Pancreas (tissue), 10 donors: ENCODE measurements around the gene STIM2. TPM values are rescaled to one million over a fixed set of nuclear protein-coding genes. Genes with fewer than 3 reads are reported as not detected.
"Not testable (repeated sequence)": the region's sequence is repeated elsewhere in the genome, so short reads cannot be mapped to it uniquely, and the experiment has no call there.

ENCODE experiments used
- ATAC-seq, 4 donors: fragments of 200-7000 bp; cut with Tn5 transposase; one replicate each; pipeline versions ENCODE4 v1.8.0 to v1.9.1; 2020; ENCODE audit warnings: mild to moderate bottlenecking in 4 of 4, moderate library complexity in 4 of 4
- DNase-seq, 6 donors: peaks; one replicate each; pipeline ENCODE4 v3.0.0-alpha.2; 2020
- FAIRE-seq: peaks from 2 replicates; lab custom pipeline; 2012; peaks lifted over from hg19 to GRCh38; lab: Jason Lieb, UNC
- H3K27ac ChIP-seq, 4 donors: fragments of 200-600 bp; sonication (generic); 1 replicate in 3 of 4; 2 replicates in 1 of 4; pipeline versions ENCODE4 v1.5.0 to v1.8.0; 2020
- H3K27me3 ChIP-seq, 4 donors: fragments of 200-600 bp; one replicate each; pipeline ENCODE4 v1.8.0; 2021
- H3K36me3 ChIP-seq, 3 donors: fragments of 200-600 bp; sonication (generic) in 1 of 3; one replicate each; pipeline versions ENCODE4 v1.5.0 to v1.8.0; 2020 to 2021
- H3K4me1 ChIP-seq, 3 donors: fragments of 200-600 bp; one replicate each; pipeline ENCODE4 v1.8.0; 2021
- H3K4me3 ChIP-seq, 4 donors: fragments of 200-600 bp; sonication (generic) in 2 of 4; one replicate each; pipeline versions ENCODE4 v1.5.0 to v1.8.0; 2020 to 2021
- H3K9me3 ChIP-seq, 4 donors: fragments of 200-600 bp; one replicate each; pipeline ENCODE4 v1.8.0; 2021
- CTCF ChIP-seq, 4 donors: fragments of 200-600 bp; sonication (generic) in 3 of 4; IDR thresholded peaks; one replicate each; pipeline versions ENCODE4 v1.5.0 to v1.8.0; 2021; ENCODE audit warnings: antibody characterized with exemption in 4 of 4
- WGBS, 2 donors: extraction: QIAGEN DNeasy Blood & Tissue Kit; methylation state at CpG; one replicate each; pipeline ENCODE4 v1.1.7; 2013; 5-methylcytosine and 5-hydroxymethylcytosine counted together
- intact Hi-C, 3 donors: fragments of 100-400 bp; cut with DNase I; formaldehyde crosslinking; loops; one replicate each; pipeline versions ENCODE4 v1.11.1 to v1.14.2; 2022
- polyA plus RNA-seq, 2 donors: library from polyadenylated mRNA; stranded (reverse); fragments of 200-250 nt; gene quantifications; one replicate each; pipeline ENCODE4 v1.2.3, GENCODE V29; 2013
- total RNA-seq, 6 donors: library from RNA; stranded (reverse); fragmentation: NEBNext Ultra II Directional in 4 of 6; extraction: Animal tissue kit (Norgen Biotek cat#: 25700) in 4 of 6; gene quantifications; one replicate each; pipeline versions ENCODE4 v1.2.1 to v1.2.4, GENCODE V29; 2021 to 2023
- donor health status: healthy with polysubstance abuse.
- donor health status: DM: no; HTN: no; CAD: no; lungs with moderate emphysema.
- donor health status: DM: no; HTN: no; CAD: no.
- donor health status: control.
- donor health status: control.
- donor health status: Bipolar disorder and iron deficiency.
- donor health status: DM: yes; HTN: yes; CAD: no.
- donor health status: DM: no; HTN: no; CAD: no.
- donor health status: DM: no; HTN: no; CAD: no.
- donor health status: DM: yes; HTN: yes; CAD: no.

The STIM2 gene
- total and polyA plus RNA-seq, 8 donors: 7.6 to 18.7 (median 12.6) TPM

DNA sequence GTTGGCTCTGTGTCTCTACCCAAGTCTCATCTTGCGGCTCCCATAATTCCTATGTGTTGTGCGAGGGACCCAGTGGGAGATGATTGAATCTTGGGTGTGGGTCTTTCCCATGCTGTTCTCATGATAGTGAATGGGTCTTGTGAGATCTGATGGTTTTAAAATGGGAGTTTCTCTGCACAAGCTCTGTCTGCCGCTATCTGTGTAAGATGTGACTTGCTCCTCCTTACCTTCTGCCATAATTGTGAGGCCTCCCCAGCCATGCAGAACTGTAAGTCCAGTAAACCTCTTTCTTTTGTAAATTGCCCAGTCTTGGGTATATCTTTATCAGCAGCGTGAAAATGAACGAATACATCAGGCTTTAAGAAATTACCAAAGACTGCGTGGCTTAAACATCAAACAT, 31.2 kb downstream of the STIM2 start:
- FAIRE-seq (no peak), ATAC-seq (no peak), DNase-seq (no peak)
- Histone ChIP-seq H3K36me3 (no peaks in the 10 kb centered on the region), H3K4me1 (no peaks in the 10 kb centered on the region), H3K27me3 (no peaks in the 10 kb centered on the region), H3K4me3 (no peak overlapping the region), H3K9me3 (no peaks in the 10 kb centered on the region), H3K27ac (no peak overlapping the region)
- intact Hi-C loops: no loop called here
- 98% methylated on average over 6 of the region's 6 CpGs for WGBS, 2 donors
- no peak for TF ChIP-seq CTCF (IDR thresholded peaks at IDR 0.05)

DNA sequence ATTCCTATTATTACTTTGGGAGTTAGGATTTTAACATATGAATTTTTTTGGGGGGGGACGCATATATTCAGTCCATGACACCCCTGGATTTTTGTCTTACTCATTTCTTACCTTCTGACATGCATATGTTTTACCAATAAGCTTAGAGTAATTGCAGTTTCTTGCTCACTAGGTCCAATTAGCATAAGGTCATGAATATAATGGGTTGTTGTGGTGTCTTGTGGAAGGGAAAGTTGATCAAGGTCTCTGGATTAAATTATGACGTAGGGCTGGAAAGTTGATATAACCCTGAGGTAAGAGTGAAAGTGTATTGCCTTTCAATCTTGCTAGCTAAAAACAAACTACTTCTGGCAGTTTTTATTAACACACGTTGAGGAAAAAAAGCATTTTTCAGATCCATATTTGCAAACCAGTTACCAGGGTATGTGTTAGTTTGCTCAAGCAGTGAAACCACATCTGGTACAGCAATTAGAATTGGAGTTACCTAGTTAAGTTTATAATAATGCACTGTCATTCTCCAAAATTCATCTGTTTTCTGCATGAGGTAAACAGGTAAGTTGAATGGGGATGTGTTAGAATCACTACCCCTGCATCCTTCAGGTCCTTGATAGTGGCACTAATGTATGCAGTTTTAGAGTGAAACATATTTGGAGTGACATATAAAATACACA, 32.0 kb downstream of the STIM2 start:
- H3K27ac ChIP-seq: no peak overlapping the region
- DNase-seq: no peak
- FAIRE-seq: no peak
- TF ChIP-seq CTCF (IDR thresholded peaks at IDR 0.05): no peak
- H3K4me1 ChIP-seq: no peaks in the 10 kb centered on the region
- intact Hi-C loops: no loop called here
- H3K36me3 ChIP-seq: no peaks in the 10 kb centered on the region
- no peak for ATAC-seq
- H3K27me3 ChIP-seq: no peaks in the 10 kb centered on the region
- WGBS, 2 donors: 74 to 76% methylated on average over 3 of the region's 3 CpGs
- no peak overlapping the region for H3K4me3 ChIP-seq
- no peaks in the 10 kb centered on the region for H3K9me3 ChIP-seq

DNA sequence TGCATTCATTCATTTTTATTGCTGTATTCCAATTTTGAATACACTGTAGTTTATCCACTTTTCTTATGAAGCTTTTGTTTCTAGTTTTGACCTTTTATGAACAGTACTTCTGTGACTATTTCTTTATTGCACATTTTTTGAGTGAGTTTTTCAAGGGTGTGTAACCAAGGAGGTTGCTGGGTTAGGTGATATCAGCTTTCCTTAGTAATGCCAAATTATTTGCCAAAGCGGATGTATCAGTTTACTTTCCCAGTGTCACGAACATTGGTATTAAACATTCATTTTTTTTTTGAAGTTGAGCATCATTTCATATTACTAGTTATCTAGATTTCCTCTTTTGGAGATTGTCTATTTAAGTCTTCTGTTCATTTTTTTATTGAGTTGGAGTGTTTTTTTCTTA, 32.9 kb downstream of the STIM2 start:
- WGBS, 2 donors: 28 to 51% methylated on average over 2 of the region's 2 CpGs
- Histone ChIP-seq H3K9me3 (no peaks in the 10 kb centered on the region), H3K27ac (no peak overlapping the region), H3K27me3 (no peaks in the 10 kb centered on the region), H3K4me1 (no peaks in the 10 kb centered on the region), H3K36me3 (no peaks in the 10 kb centered on the region), H3K4me3 (no peak overlapping the region)
- intact Hi-C loops: no loop called here
- FAIRE-seq (no peak), ATAC-seq (no peak), DNase-seq (no peak)
- TF ChIP-seq CTCF (IDR thresholded peaks at IDR 0.05): no peak

- H3K4me3 ChIP-seq, intact Hi-C loops, H3K27me3 ChIP-seq, H3K36me3 ChIP-seq, H3K4me1 ChIP-seq, ATAC-seq, DNase-seq, H3K9me3 ChIP-seq, FAIRE-seq, H3K27ac ChIP-seq: not testable (repeated sequence)
- 93 to 96% methylated on average over 7 of the region's 7 CpGs for WGBS, 2 donors
Observed at GRCh38 chr4:26894881-26895280, 34.2 kb downstream of the STIM2 start.

- 61 to 64% methylated on average over 2 of the region's 2 CpGs for WGBS, 2 donors
- Histone ChIP-seq H3K27me3 (no peaks in the 10 kb centered on the region), H3K36me3 (no peaks in the 10 kb centered on the region), H3K4me3 (no peak overlapping the region), H3K27ac (no peak overlapping the region), H3K9me3 (no peaks in the 10 kb centered on the region), H3K4me1 (peaks cover 0 to 17% (median 9%) of the 10 kb centered on the region in 3 donors)
- no peak for FAIRE-seq
- ATAC-seq: no peak
- no peak for TF ChIP-seq CTCF (IDR thresholded peaks at IDR 0.05)
- DNase-seq: no peak
- intact Hi-C loops: no loop called here
Observed at GRCh38 chr4:26896636-26897035, 36.0 kb downstream of the STIM2 start.
